ENCODE data around the gene TPBGL. TPM values are rescaled to one million over a fixed set of nuclear protein-coding genes. Genes with fewer than 3 reads are reported as not detected.

Gene TPBGL
- total and polyA plus RNA-seq, 2 of the 4 experiments (the other 2 are of a cell fraction): not detected

GRCh38 chr11:75249704-75250103 lies 9.1 kb downstream of the TPBGL start:
- no peaks in the 10 kb centered on the region for H3K9me1 ChIP-seq (ENCODE audit: insufficient read depth, low read length)
- no peaks in the 10 kb centered on the region for H3K79me1 ChIP-seq (ENCODE audit: low read depth in 1 of 2, low read length in 2 of 2)
- no peak overlapping the region for H3K9ac ChIP-seq (ENCODE audit: low read depth, low read length)
- H2BK120ac ChIP-seq (ENCODE audit: low read depth, low read length): no peak overlapping the region
- peaks cover 29% of the 10 kb centered on the region for H3K27me3 ChIP-seq (ENCODE audit: control insufficient read depth, insufficient read depth, low read length)
- H3K9me3 ChIP-seq (ENCODE audit: control insufficient read depth, insufficient read depth, low read length): peaks cover 3% of the 10 kb centered on the region
- no peak overlapping the region for H4K5ac ChIP-seq (ENCODE audit: low read depth, low read length)
- in situ Hi-C loops (cut with MboI; ENCODE audit: low sequenced_read_pairs): loop anchor here (5.0 kb wide), 3 partner anchors 102 to 322 kb away; no protein-coding TSS in a partner anchor
- no TSS peak for BruUV-seq (replicated peaks)
- no peaks in the 10 kb centered on the region for H4K20me1 ChIP-seq (ENCODE audit: insufficient read depth, low read length)
- no peak overlapping the region for H3K23ac ChIP-seq (ENCODE audit: low read depth, low read length)
- H3K56ac ChIP-seq (ENCODE audit: extremely low read depth, insufficient read depth, low read length): no peak overlapping the region
- no peaks in the 10 kb centered on the region for H3K36me3 ChIP-seq (ENCODE audit: control insufficient read depth, insufficient read depth, low read length)
- H3K14ac ChIP-seq (replicated peaks; ENCODE audit: low read depth, low read length): no peak overlapping the region
- ATAC-seq (ENCODE audit: low read depth) (no peak), DNase-seq (no peak)
- no peak overlapping the region for H2AK9ac ChIP-seq (replicated peaks; ENCODE audit: low read depth, low read length, poor library complexity)
- dilution Hi-C loops (cut with HindIII; ENCODE audit: low sequenced_read_pairs, unreplicated experiment): no loop called here
- CTCF ChIA-PET: interaction anchor here (1.3 kb wide), 2 partner anchors 8 to 227 kb away, joined by 3 to 4 read pairs; no protein-coding TSS in a partner anchor
- H2BK5ac ChIP-seq (ENCODE audit: low read depth, low read length, poor library complexity, severe bottlenecking): no peak overlapping the region
- H4K91ac ChIP-seq (ENCODE audit: insufficient read depth, low read depth, low read length): no peak overlapping the region
- no peak overlapping the region for H3K18ac ChIP-seq (ENCODE audit: low read depth, low read length)
- POLR2A ChIA-PET (ENCODE audit: unreplicated experiment): no interaction called here
- no peak overlapping the region for H4K8ac ChIP-seq (ENCODE audit: low read depth in 2 of 2, low read length in 2 of 2)
- H3K4ac ChIP-seq (ENCODE audit: low read depth, low read length): no peak overlapping the region
- no peak overlapping the region for H3K27ac ChIP-seq (ENCODE audit: insufficient read depth, low read length)
- no peak overlapping the region for H3K4me3 ChIP-seq (ENCODE audit: insufficient read depth, low read depth, low read length)
- H2BK15ac ChIP-seq (ENCODE audit: low read depth, low read length): no peak overlapping the region
- H2AFZ ChIP-seq (replicated peaks; ENCODE audit: low read length, poor library complexity): no peak overlapping the region
- TF ChIP-seq NFE2L2 (IDR thresholded peaks at IDR 0.05; ENCODE audit: low read depth, low read length) (no peak), MAZ (IDR thresholded peaks at IDR 0.05; ENCODE audit: borderline replicate concordance, low read depth, low read length) (no peak), ELK1 (IDR thresholded peaks at IDR 0.05; ENCODE audit: borderline replicate concordance, low read depth, low read length) (no peak), CTCF (conservative IDR thresholded peaks at IDR 0.05; ENCODE audit: low read depth, low read length) (no peak), RAD21 (IDR thresholded peaks at IDR 0.05; ENCODE audit: low read length) (no peak), BHLHE40 (IDR thresholded peaks at IDR 0.05; ENCODE audit: low read depth, low read length) (no peak), FOS (IDR thresholded peaks at IDR 0.05; ENCODE audit: low read depth, low read length) (no peak), MAFK (IDR thresholded peaks at IDR 0.05; ENCODE audit: low read depth, low read length) (no peak), USF2 (IDR thresholded peaks at IDR 0.05; ENCODE audit: low read depth, low read length) (no peak), RCOR1 (IDR thresholded peaks at IDR 0.05; ENCODE audit: insufficient replicate concordance, low read length) (no peak), CHD1 (IDR thresholded peaks at IDR 0.05; ENCODE audit: low read depth, low read length) (no peak), RFX5 (IDR thresholded peaks at IDR 0.05; ENCODE audit: low read depth, low read length) (no peak), SMC3 (IDR thresholded peaks at IDR 0.05; ENCODE audit: low read depth, low read length) (no peak), POLR2A (IDR thresholded peaks at IDR 0.05; ENCODE audit: low read depth, low read length) (no peak), CEBPB (IDR thresholded peaks at IDR 0.05; ENCODE audit: low read depth, low read length) (no peak)
- no peak overlapping the region for H3K4me2 ChIP-seq (ENCODE audit: low read depth, low read length)
- H2BK20ac ChIP-seq (ENCODE audit: low read depth, low read length): no peak overlapping the region
- intact Hi-C loops (cut with micrococcal nuclease): loop anchor here (5.0 kb wide), 1 partner anchor 302 kb away; the partner anchor contains the start of genes SPCS2 and XRRA1
- H2AK5ac ChIP-seq (ENCODE audit: low read depth, low read length): no peak overlapping the region
- 50% methylated on average over 2 of the region's 3 CpGs; no CpG with 5 or more reads in 1 of the 2 experiments for WGBS, 2 experiments (ENCODE audit: extremely low coverage in 2 of 2, insufficient read length in 1 of 2)
- no peaks in the 10 kb centered on the region for H3K4me1 ChIP-seq (ENCODE audit: control insufficient read depth, insufficient read depth, low read length)

Data from IMR-90 (cell line).